H1 (cell line): ENCODE data around the gene ZNF512.
"Not testable (repeated sequence)": the region's sequence is repeated elsewhere in the genome, so short reads cannot be mapped to it uniquely, and the experiment has no call there.

Source experiments
- ASH2L ChIP-seq: fragments of 200-600, 300-600 bp; sonication (generic); IDR thresholded peaks from one replicate; pipeline ENCODE4 v1.7.1; 2017; ENCODE audit warnings: low read length
- CREB1 ChIP-seq: IDR thresholded peaks from 2 replicates; pipeline ENCODE4 v1.6.1; 2012; ENCODE audit warnings: inconsistent platforms
- EP300 ChIP-seq, 2 experiments: IDR thresholded peaks; 1 replicate in 1 of 2; 2 replicates in 1 of 2; pipeline ENCODE4 v1.6.1; 2011 to 2012; ENCODE audit warnings: low read depth in 2 of 2, low read length in 2 of 2, mild to moderate bottlenecking in 2 of 2, borderline replicate concordance in 1 of 2, inconsistent platforms in 1 of 2, moderate library complexity in 1 of 2
- EZH2 ChIP-seq: fragments of 200-600 bp; sonication (generic); IDR thresholded peaks from 2 replicates; pipeline ENCODE4 v1.7.1; 2012; ENCODE audit warnings: low read depth, mild to moderate bottlenecking, moderate library complexity, low read length, inconsistent platforms; ENCODE audit not compliant: severe bottlenecking
- GABPA ChIP-seq: IDR thresholded peaks from 2 replicates; pipeline ENCODE4 v1.6.1; 2011; ENCODE audit warnings: mild to moderate bottlenecking, low read length, moderate library complexity, borderline replicate concordance; ENCODE audit not compliant: insufficient read depth
- PHF8 ChIP-seq: fragments of 200-600 bp; sonication (generic); conservative IDR thresholded peaks from 2 replicates; pipeline ENCODE4 v1.7.1; 2012; ENCODE audit warnings: low read depth, mild to moderate bottlenecking, inconsistent platforms, low read length, moderate library complexity
- POLR2A ChIP-seq, 2 experiments: IDR thresholded peaks; 1 replicate in 1 of 2; 2 replicates in 1 of 2; pipeline ENCODE4 v1.6.1; 2011; ENCODE audit warnings: low read depth in 2 of 2, low read length in 2 of 2, mild to moderate bottlenecking in 2 of 2; ENCODE audit errors: control extremely low read depth in 1 of 2
- POLR2AphosphoS5 ChIP-seq: IDR thresholded peaks from 2 replicates; pipeline ENCODE4 v1.6.1; 2011; ENCODE audit warnings: low read depth, low read length
- RAD21 ChIP-seq, 2 experiments: IDR thresholded peaks in 1 of 2; conservative IDR thresholded peaks in 1 of 2; 2 replicates each; pipeline ENCODE4 v1.6.1; 2011; ENCODE audit warnings: low read depth in 2 of 2, low read length in 2 of 2, improper control_type of control experiment in 1 of 2, inconsistent platforms in 1 of 2, mild to moderate bottlenecking in 1 of 2, moderate library complexity in 1 of 2
- SP4 ChIP-seq: IDR thresholded peaks from 2 replicates; pipeline ENCODE4 v1.6.1; 2012; ENCODE audit warnings: low read length, inconsistent platforms
- TEAD4 ChIP-seq: IDR thresholded peaks from 2 replicates; pipeline ENCODE4 v1.6.1; 2012; ENCODE audit warnings: low read depth, low read length, inconsistent platforms, mixed read lengths
- TF ChIP-seq, protein P1 (sequence below), 3 experiments: IDR thresholded peaks; 1 replicate in 2 of 3; 2 replicates in 1 of 3; pipeline versions ENCODE4 v1.5.1 to v1.6.1; 2011; ENCODE audit warnings: low read length in 3 of 3, mild to moderate bottlenecking in 3 of 3, inconsistent platforms in 2 of 3, low read depth in 1 of 3, moderate library complexity in 1 of 3; ENCODE audit not compliant: insufficient read depth in 1 of 3; ENCODE audit errors: control extremely low read depth in 1 of 3
- TF ChIP-seq, protein P2 (sequence below): IDR thresholded peaks from 2 replicates; pipeline ENCODE4 v1.6.1; 2011; ENCODE audit warnings: low read depth, mild to moderate bottlenecking, low read length; ENCODE audit not compliant: insufficient read depth
- TF ChIP-seq, protein P3 (sequence below): IDR thresholded peaks from 2 replicates; pipeline ENCODE4 v1.6.1; 2011; ENCODE audit warnings: low read length, improper control_type of control experiment

DNA sequence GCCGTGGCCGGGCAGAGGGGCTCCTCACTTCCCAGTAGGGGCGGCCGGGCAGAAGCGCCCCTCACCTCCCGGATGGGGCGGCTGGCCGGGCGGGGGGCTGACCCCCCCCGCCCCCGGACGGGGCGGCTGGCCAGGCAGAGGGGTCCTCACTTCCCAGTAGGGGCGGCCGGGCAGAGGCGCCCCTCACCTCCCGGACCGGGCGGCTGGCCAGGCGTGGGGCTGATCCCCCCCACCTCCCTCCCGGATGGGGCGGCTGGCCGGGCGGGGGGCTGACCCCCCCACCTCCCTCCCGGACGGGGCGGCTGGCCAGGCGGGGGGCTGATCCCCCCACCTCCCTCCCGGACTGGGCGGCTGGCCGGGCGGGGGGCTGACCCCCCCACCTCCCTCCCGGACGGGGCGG lies 43.2 kb upstream of the ZNF512 start:
- TF ChIP-seq, protein P1, sequence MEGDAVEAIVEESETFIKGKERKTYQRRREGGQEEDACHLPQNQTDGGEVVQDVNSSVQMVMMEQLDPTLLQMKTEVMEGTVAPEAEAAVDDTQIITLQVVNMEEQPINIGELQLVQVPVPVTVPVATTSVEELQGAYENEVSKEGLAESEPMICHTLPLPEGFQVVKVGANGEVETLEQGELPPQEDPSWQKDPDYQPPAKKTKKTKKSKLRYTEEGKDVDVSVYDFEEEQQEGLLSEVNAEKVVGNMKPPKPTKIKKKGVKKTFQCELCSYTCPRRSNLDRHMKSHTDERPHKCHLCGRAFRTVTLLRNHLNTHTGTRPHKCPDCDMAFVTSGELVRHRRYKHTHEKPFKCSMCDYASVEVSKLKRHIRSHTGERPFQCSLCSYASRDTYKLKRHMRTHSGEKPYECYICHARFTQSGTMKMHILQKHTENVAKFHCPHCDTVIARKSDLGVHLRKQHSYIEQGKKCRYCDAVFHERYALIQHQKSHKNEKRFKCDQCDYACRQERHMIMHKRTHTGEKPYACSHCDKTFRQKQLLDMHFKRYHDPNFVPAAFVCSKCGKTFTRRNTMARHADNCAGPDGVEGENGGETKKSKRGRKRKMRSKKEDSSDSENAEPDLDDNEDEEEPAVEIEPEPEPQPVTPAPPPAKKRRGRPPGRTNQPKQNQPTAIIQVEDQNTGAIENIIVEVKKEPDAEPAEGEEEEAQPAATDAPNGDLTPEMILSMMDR (IDR thresholded peaks at IDR 0.05; ENCODE audit: control extremely low read depth in 1 of 3, insufficient read depth in 1 of 3, low read depth in 1 of 3, low read length in 3 of 3), result not testable (repeated sequence)
- TF ChIP-seq, protein P2, sequence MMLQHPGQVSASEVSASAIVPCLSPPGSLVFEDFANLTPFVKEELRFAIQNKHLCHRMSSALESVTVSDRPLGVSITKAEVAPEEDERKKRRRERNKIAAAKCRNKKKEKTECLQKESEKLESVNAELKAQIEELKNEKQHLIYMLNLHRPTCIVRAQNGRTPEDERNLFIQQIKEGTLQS, result not testable (repeated sequence)
- TF ChIP-seq POLR2A (IDR thresholded peaks at IDR 0.05; ENCODE audit: control extremely low read depth in 1 of 2, low read depth in 2 of 2, low read length in 2 of 2); RAD21 (IDR thresholded peaks at IDR 0.05 in 1 of 2, conservative IDR thresholded peaks at IDR 0.05 in 1 of 2; ENCODE audit: low read depth in 2 of 2, low read length in 2 of 2); SP4; POLR2AphosphoS5; GABPA; TEAD4; PHF8; ASH2L; CREB1; EP300 (IDR thresholded peaks at IDR 0.05; ENCODE audit: borderline replicate concordance in 1 of 2, low read depth in 2 of 2, low read length in 2 of 2); EZH2: not testable (repeated sequence)
- TF ChIP-seq, protein P3, sequence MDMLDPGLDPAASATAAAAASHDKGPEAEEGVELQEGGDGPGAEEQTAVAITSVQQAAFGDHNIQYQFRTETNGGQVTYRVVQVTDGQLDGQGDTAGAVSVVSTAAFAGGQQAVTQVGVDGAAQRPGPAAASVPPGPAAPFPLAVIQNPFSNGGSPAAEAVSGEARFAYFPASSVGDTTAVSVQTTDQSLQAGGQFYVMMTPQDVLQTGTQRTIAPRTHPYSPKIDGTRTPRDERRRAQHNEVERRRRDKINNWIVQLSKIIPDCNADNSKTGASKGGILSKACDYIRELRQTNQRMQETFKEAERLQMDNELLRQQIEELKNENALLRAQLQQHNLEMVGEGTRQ, result not testable (repeated sequence)
